Loucy (cell line): ENCODE measurements around the gene PDPN.

Source experiments
- H2AFZ ChIP-seq: fragments of 200-600 bp; sonication (generic); 2 replicates; pipeline ENCODE4 v1.6.0; 2016; ENCODE audit warnings: antibody characterized with exemption, mild to moderate bottlenecking, low read length, moderate library complexity
- H3F3A ChIP-seq: fragments of 200-600 bp; 2 replicates; pipeline ENCODE4 v1.6.0; 2016; ENCODE audit warnings: antibody characterized with exemption, low read depth, mild to moderate bottlenecking
- H3K27me3 ChIP-seq: fragments of 200-600 bp; sonication (generic); 2 replicates; pipeline ENCODE4 v1.6.1; 2014; ENCODE audit warnings: low read length, mild to moderate bottlenecking; ENCODE audit not compliant: insufficient read depth, poor library complexity, severe bottlenecking
- H3K36me3 ChIP-seq: fragments of 200-600 bp; sonication (generic); 2 replicates; pipeline ENCODE4 v1.6.1; 2016; ENCODE audit warnings: low read length; ENCODE audit not compliant: insufficient read depth
- H3K4me1 ChIP-seq: fragments of 200-600 bp; sonication (generic); 2 replicates; pipeline ENCODE4 v1.5.1; 2014; ENCODE audit warnings: low read length, mild to moderate bottlenecking; ENCODE audit not compliant: insufficient read depth, poor library complexity, severe bottlenecking
- H3K4me2 ChIP-seq: fragments of 200-600 bp; sonication (generic); 2 replicates; pipeline ENCODE4 v1.6.0; 2014; ENCODE audit warnings: antibody characterized with exemption, low read length, low read depth, mild to moderate bottlenecking; ENCODE audit not compliant: poor library complexity, severe bottlenecking
- H3K4me3 ChIP-seq: fragments of 200-600 bp; sonication (generic); 2 replicates; pipeline ENCODE4 v1.5.1; 2014; ENCODE audit warnings: low read length, mild to moderate bottlenecking, mixed read lengths; ENCODE audit not compliant: poor library complexity, severe bottlenecking
- H3K79me2 ChIP-seq: fragments of 200-600 bp; sonication (generic); 2 replicates; pipeline ENCODE4 v1.6.1; 2014; ENCODE audit warnings: low read length; ENCODE audit not compliant: insufficient read depth
- H3K9ac ChIP-seq: fragments of 200-600 bp; sonication (generic); 2 replicates; pipeline ENCODE4 v1.6.0; 2014; ENCODE audit warnings: mild to moderate bottlenecking, low read depth, low read length, moderate library complexity; ENCODE audit not compliant: poor library complexity, severe bottlenecking
- H3K9me2 ChIP-seq: fragments of 200-600 bp; sonication (generic); replicated peaks from 2 replicates; pipeline ENCODE4 v1.6.1; 2016; ENCODE audit warnings: low read depth, low read length, mixed read lengths
- H3K9me3 ChIP-seq: fragments of 200-600 bp; sonication (generic); 2 replicates; pipeline ENCODE4 v1.6.1; 2014; ENCODE audit warnings: mild to moderate bottlenecking, antibody characterized with exemption, low read length, low read depth; ENCODE audit not compliant: insufficient read depth
- H4K20me1 ChIP-seq: fragments of 200-600 bp; sonication (generic); 2 replicates; pipeline ENCODE4 v1.6.0; 2014; ENCODE audit warnings: antibody characterized with exemption, low read length, mild to moderate bottlenecking; ENCODE audit not compliant: insufficient read depth, poor library complexity, severe bottlenecking
- CTCF ChIP-seq: fragments of 200-600 bp; sonication (generic); conservative IDR thresholded peaks from 2 replicates; pipeline ENCODE4 v1.5.1; 2014; ENCODE audit warnings: mild to moderate bottlenecking, antibody characterized with exemption, low read length
- EZH2phosphoT487 ChIP-seq: fragments of 200-600 bp; IDR thresholded peaks from 2 replicates; pipeline ENCODE4 v1.6.1; 2018; ENCODE audit warnings: antibody characterized with exemption, mild to moderate bottlenecking, moderate library complexity, borderline replicate concordance

PDPN gene

GRCh38 chr1:13549521-13549920, 34.1 kb upstream of the PDPN start:
- no peaks in the 10 kb centered on the region for H3F3A ChIP-seq
- no peak overlapping the region for H3K4me3 ChIP-seq
- no peak overlapping the region for H2AFZ ChIP-seq
- H3K79me2 ChIP-seq, result no peaks in the 10 kb centered on the region
- no peaks in the 10 kb centered on the region for H3K27me3 ChIP-seq
- no peak overlapping the region for H3K4me2 ChIP-seq
- no peaks in the 10 kb centered on the region for H3K9me2 ChIP-seq
- no peak overlapping the region for H3K9ac ChIP-seq
- no peaks in the 10 kb centered on the region for H3K4me1 ChIP-seq
- no peaks in the 10 kb centered on the region for H3K36me3 ChIP-seq
- TF ChIP-seq EZH2phosphoT487, result no peak
- TF ChIP-seq CTCF, result no peak
- H3K9me3 ChIP-seq, result no peaks in the 10 kb centered on the region
- no peaks in the 10 kb centered on the region for H4K20me1 ChIP-seq

DNA sequence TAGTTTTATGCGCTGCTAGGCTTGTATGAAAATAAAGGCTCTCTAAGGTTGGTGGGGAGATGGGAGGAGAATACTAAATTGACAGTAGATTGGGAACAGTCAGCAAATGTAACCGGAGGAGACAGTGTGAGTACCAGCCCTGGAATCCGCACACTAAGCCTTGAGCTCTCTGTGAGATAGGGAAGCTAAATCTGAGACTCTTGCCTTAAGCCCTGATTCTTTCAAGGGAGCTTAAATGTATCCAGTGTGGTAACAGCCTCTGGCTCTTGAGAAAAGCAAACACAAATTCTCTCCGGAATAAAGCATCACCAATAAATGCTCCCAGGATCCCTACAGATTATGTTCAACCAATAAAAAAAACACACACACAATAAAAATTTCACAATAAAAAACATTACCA, 33.0 kb upstream of the PDPN start:
- H3K27me3 ChIP-seq, result no peaks in the 10 kb centered on the region
- no peak overlapping the region for H2AFZ ChIP-seq
- H3K4me2 ChIP-seq, result no peak overlapping the region
- no peaks in the 10 kb centered on the region for H3K9me2 ChIP-seq
- no peaks in the 10 kb centered on the region for H3K9me3 ChIP-seq
- no peaks in the 10 kb centered on the region for H3K4me1 ChIP-seq
- H3F3A ChIP-seq, result no peaks in the 10 kb centered on the region
- no peak overlapping the region for H3K4me3 ChIP-seq
- H3K36me3 ChIP-seq, result no peaks in the 10 kb centered on the region
- H3K79me2 ChIP-seq, result no peaks in the 10 kb centered on the region
- no peaks in the 10 kb centered on the region for H4K20me1 ChIP-seq
- no peak for TF ChIP-seq EZH2phosphoT487
- no peak for TF ChIP-seq CTCF
- H3K9ac ChIP-seq, result no peak overlapping the region

GRCh38 chr1:13554798-13555197, 28.8 kb upstream of the PDPN start:
- H3K79me2 ChIP-seq, result no peaks in the 10 kb centered on the region
- H3K9ac ChIP-seq, result no peak overlapping the region
- no peaks in the 10 kb centered on the region for H3K27me3 ChIP-seq
- no peaks in the 10 kb centered on the region for H3K36me3 ChIP-seq
- no peak overlapping the region for H2AFZ ChIP-seq
- no peaks in the 10 kb centered on the region for H3F3A ChIP-seq
- no peaks in the 10 kb centered on the region for H4K20me1 ChIP-seq
- no peak for TF ChIP-seq CTCF
- TF ChIP-seq EZH2phosphoT487, result no peak
- no peaks in the 10 kb centered on the region for H3K9me3 ChIP-seq
- no peaks in the 10 kb centered on the region for H3K4me1 ChIP-seq
- H3K9me2 ChIP-seq, result no peaks in the 10 kb centered on the region
- H3K4me2 ChIP-seq, result no peak overlapping the region
- H3K4me3 ChIP-seq, result no peak overlapping the region
